Nephron (organoid): Measurements from ENCODE around the gene JAKMIP1.

Experiments
- H3K27ac Mint-ChIP-seq, 3 experiments: 2 replicates each; pipeline ENCODE4 v1.8.0; 2020; ENCODE audit warnings: mixed read lengths in 3 of 3, mild to moderate bottlenecking in 2 of 3, moderate library complexity in 1 of 3
- H3K27me3 Mint-ChIP-seq: 2 replicates; pipeline ENCODE4 v1.8.0; 2021; ENCODE audit warnings: low read depth, mild to moderate bottlenecking, moderate library complexity, mixed read lengths
- H3K36me3 Mint-ChIP-seq: 2 replicates; pipeline ENCODE4 v1.8.0; 2020; ENCODE audit warnings: low read depth, mixed read lengths
- H3K4me1 Mint-ChIP-seq: 2 replicates; pipeline ENCODE4 v1.8.0; 2020; ENCODE audit warnings: mixed read lengths
- H3K4me3 Mint-ChIP-seq, 3 experiments: 2 replicates each; pipeline ENCODE4 v1.8.0; 2020; ENCODE audit warnings: mild to moderate bottlenecking in 3 of 3, mixed read lengths in 3 of 3, moderate library complexity in 2 of 3
- H3K9me3 Mint-ChIP-seq: 2 replicates; pipeline ENCODE4 v1.8.0; 2020; ENCODE audit warnings: mixed read lengths
- TF ChIP-seq, protein P1 (sequence below), 3 experiments: fragments of 200-600 bp; sonication (generic); IDR thresholded peaks; one replicate each; pipeline ENCODE4 v1.5.0; 2021; ENCODE audit warnings: antibody characterized with exemption in 3 of 3; ENCODE audit not compliant: unreplicated experiment in 3 of 3

Gene JAKMIP1

GRCh38 chr4:6041800-6042199 is 158.5 kb downstream of the JAKMIP1 start:
- Mint-ChIP-seq H3K36me3 (no peaks in the 10 kb centered on the region), H3K27ac (no peak overlapping the region), H3K4me3 (no peak overlapping the region), H3K9me3 (no peaks in the 10 kb centered on the region), H3K27me3 (peaks cover 47% of the 10 kb centered on the region), H3K4me1 (no peaks in the 10 kb centered on the region)
- TF ChIP-seq, protein P1, sequence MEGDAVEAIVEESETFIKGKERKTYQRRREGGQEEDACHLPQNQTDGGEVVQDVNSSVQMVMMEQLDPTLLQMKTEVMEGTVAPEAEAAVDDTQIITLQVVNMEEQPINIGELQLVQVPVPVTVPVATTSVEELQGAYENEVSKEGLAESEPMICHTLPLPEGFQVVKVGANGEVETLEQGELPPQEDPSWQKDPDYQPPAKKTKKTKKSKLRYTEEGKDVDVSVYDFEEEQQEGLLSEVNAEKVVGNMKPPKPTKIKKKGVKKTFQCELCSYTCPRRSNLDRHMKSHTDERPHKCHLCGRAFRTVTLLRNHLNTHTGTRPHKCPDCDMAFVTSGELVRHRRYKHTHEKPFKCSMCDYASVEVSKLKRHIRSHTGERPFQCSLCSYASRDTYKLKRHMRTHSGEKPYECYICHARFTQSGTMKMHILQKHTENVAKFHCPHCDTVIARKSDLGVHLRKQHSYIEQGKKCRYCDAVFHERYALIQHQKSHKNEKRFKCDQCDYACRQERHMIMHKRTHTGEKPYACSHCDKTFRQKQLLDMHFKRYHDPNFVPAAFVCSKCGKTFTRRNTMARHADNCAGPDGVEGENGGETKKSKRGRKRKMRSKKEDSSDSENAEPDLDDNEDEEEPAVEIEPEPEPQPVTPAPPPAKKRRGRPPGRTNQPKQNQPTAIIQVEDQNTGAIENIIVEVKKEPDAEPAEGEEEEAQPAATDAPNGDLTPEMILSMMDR (IDR thresholded peaks at IDR 0.05; ENCODE audit: unreplicated experiment in 3 of 3) = no peak

GRCh38 chr4:6038711-6039110 is 161.6 kb downstream of the JAKMIP1 start:
- TF ChIP-seq, protein P1 (IDR thresholded peaks at IDR 0.05; ENCODE audit: unreplicated experiment in 3 of 3) = no peak
- H3K27ac Mint-ChIP-seq = no peak overlapping the region
- H3K9me3 Mint-ChIP-seq = no peaks in the 10 kb centered on the region
- H3K4me3 Mint-ChIP-seq = no peak overlapping the region
- no peaks in the 10 kb centered on the region for H3K4me1 Mint-ChIP-seq
- no peaks in the 10 kb centered on the region for H3K36me3 Mint-ChIP-seq
- H3K27me3 Mint-ChIP-seq = peaks cover 31% of the 10 kb centered on the region

- Mint-ChIP-seq H3K4me3 (no peak overlapping the region), H3K36me3 (no peaks in the 10 kb centered on the region), H3K27ac (no peak overlapping the region), H3K27me3 (peaks cover 20% of the 10 kb centered on the region), H3K9me3 (no peaks in the 10 kb centered on the region), H3K4me1 (peaks cover 25% of the 10 kb centered on the region)
- TF ChIP-seq, protein P1 (IDR thresholded peaks at IDR 0.05; ENCODE audit: unreplicated experiment in 3 of 3) = no peak
Measured at GRCh38 chr4:6035786-6036185, 164.6 kb downstream of the JAKMIP1 start.

DNA sequence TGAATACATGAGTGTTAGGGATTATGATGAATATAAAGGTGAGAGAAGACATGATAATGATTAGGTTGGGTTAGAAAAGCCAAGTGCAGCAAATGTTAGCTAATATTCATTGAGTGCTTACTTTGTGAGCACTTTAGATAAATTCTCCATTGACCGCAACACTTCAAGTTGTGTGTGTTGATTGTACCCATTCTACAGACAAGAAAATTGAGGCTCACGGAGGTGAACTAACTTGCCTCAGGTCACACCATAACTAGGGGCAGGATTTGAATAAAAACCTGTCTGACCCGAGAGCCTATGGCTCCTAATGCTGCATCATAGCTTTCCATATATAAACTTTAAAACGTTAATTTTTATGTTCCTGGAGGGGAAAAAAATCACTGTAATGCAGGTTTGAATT is 167.0 kb downstream of the JAKMIP1 start:
- Mint-ChIP-seq H3K27me3 (peaks cover 20% of the 10 kb centered on the region), H3K4me1 (peaks cover 36% of the 10 kb centered on the region), H3K36me3 (no peaks in the 10 kb centered on the region), H3K27ac (peak overlapping the region in 1 of 3 experiments; percentile 9), H3K4me3 (no peak overlapping the region), H3K9me3 (no peaks in the 10 kb centered on the region)
- TF ChIP-seq, protein P1 (IDR thresholded peaks at IDR 0.05; ENCODE audit: unreplicated experiment in 3 of 3) = no peak

GRCh38 chr4:6032249-6033244 is 167.8 kb downstream of the JAKMIP1 start:
- Mint-ChIP-seq H3K4me3 (no peak overlapping the region), H3K9me3 (no peaks in the 10 kb centered on the region), H3K36me3 (no peaks in the 10 kb centered on the region), H3K27ac (peak overlapping the region; percentile 9 to 79 (median 64)), H3K4me1 (peaks cover 36% of the 10 kb centered on the region), H3K27me3 (peaks cover 20% of the 10 kb centered on the region)
- TF ChIP-seq, protein P1 (IDR thresholded peaks at IDR 0.05; ENCODE audit: unreplicated experiment in 3 of 3) = no peak
